Dendritic cell treated with granulocyte-macrophage colony-stimulating factor and Interleukin-4, amounts not matched to agents 40 ng/mL and 50 ng/mL, for 4 days (primary cell): ENCODE results near the gene PLRG1.

Source experiments
- H3K27ac Mint-ChIP-seq: one replicate; pipeline ENCODE4 v1.8.0; 2022; ENCODE audit warnings: mild to moderate bottlenecking, mixed read lengths
- H3K27me3 Mint-ChIP-seq: one replicate; pipeline ENCODE4 v1.8.0; 2022; ENCODE audit warnings: mild to moderate bottlenecking, mixed read lengths
- H3K36me3 Mint-ChIP-seq: one replicate; pipeline ENCODE4 v1.8.0; 2022; ENCODE audit warnings: low read depth, mixed read lengths
- H3K4me1 Mint-ChIP-seq: one replicate; pipeline ENCODE4 v1.8.0; 2022; ENCODE audit warnings: low read depth, mixed read lengths
- H3K4me3 Mint-ChIP-seq: one replicate; pipeline ENCODE4 v1.8.0; 2022; ENCODE audit warnings: mild to moderate bottlenecking, moderate library complexity, mixed read lengths
- H3K9me3 Mint-ChIP-seq: one replicate; pipeline ENCODE4 v1.8.0; 2022; ENCODE audit warnings: mixed read lengths
- intact Hi-C: fragments of 100-400 bp; cut with micrococcal nuclease; formaldehyde crosslinking; loops from one replicate; pipeline ENCODE4 v1.15.0; 2022

Gene PLRG1

DNA sequence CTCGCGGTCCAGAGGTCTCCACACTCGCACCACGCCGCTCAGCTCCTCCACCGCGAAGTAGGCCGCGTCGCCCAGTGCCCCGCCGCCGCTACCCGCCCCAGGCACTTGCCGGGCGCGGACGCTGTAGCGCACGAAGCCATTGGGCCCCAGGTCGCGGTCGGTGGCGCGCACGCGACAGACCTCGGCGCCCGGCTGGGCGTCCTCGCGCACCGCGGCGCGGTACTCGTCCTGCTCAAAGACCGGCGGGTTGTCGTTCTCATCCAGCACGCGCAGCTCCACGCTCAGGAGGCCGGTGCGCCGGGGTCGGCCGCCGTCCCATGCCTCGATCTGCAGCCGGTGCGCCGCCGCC lies 60.0 kb downstream of the PLRG1 start:
- no peaks in the 10 kb centered on the region for H3K36me3 Mint-ChIP-seq
- no peak overlapping the region for H3K4me3 Mint-ChIP-seq
- H3K4me1 Mint-ChIP-seq = peaks cover 29% of the 10 kb centered on the region
- H3K9me3 Mint-ChIP-seq = no peaks in the 10 kb centered on the region
- no peak overlapping the region for H3K27ac Mint-ChIP-seq
- intact Hi-C loops = no loop called here
- peaks cover 64% of the 10 kb centered on the region for H3K27me3 Mint-ChIP-seq

DNA sequence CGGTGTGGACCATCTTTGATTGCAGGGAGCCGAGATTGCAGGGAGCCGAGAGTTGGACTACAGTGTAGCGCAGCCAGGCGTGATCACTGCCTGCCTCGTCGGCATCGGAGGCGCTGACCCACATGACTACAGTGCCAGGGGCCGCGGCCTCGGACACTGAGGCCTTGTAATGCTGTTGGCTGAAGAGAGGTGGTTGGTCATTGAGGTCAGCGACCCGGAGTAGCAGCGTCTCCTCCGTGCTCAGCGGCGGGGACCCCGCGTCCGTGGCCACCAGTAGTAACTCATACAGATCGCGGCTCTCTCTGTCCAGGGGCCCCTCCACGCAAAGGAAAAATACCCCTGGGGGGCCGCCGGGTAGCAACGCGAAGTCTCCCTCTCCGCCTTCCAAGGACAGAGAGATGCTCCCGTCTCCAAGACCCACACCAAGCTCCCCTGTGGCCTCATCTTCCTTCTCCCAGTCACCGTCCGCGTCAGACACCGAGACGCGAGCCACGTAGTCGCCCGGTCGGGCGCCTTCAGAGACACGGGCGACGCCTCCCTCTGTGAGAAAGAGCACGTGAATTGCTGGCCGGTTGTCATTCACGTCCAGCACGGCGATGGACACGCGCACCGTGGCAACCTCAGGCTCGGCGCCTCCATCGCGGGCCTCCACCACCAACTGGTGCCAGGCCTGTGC lies 60.5 kb downstream of the PLRG1 start:
- intact Hi-C loops = no loop called here
- no peak overlapping the region for H3K4me3 Mint-ChIP-seq

DNA sequence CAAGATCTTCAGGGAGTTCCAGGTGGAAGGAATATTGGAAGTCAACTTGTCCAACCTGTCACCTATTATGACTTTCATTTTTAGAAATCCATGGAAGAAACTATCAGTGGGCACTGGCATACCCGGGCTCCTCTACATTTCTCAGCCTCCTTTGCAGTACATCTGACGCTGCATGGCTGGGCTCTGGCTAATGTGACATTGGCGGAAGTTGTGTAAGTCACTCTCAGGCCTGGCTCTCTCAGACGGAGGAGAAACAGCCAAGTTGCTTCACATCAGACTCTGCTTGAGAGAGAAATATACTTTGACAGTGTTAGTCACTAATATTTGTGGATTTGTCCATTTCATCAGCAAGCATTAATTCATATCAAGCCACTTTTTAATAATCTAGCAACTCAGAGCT lies 63.1 kb downstream of the PLRG1 start:
- Mint-ChIP-seq H3K27me3 (peaks cover 43% of the 10 kb centered on the region), H3K4me3 (no peak overlapping the region), H3K9me3 (no peaks in the 10 kb centered on the region), H3K27ac (no peak overlapping the region), H3K36me3 (no peaks in the 10 kb centered on the region), H3K4me1 (peaks cover 24% of the 10 kb centered on the region)
- intact Hi-C loops = no loop called here

More for the DNA sequence above, 60.5 kb downstream of the PLRG1 start:
- Mint-ChIP-seq H3K36me3 (no peaks in the 10 kb centered on the region), H3K9me3 (no peaks in the 10 kb centered on the region), H3K27me3 (peaks cover 64% of the 10 kb centered on the region), H3K27ac (no peak overlapping the region), H3K4me1 (peaks cover 29% of the 10 kb centered on the region)

DNA sequence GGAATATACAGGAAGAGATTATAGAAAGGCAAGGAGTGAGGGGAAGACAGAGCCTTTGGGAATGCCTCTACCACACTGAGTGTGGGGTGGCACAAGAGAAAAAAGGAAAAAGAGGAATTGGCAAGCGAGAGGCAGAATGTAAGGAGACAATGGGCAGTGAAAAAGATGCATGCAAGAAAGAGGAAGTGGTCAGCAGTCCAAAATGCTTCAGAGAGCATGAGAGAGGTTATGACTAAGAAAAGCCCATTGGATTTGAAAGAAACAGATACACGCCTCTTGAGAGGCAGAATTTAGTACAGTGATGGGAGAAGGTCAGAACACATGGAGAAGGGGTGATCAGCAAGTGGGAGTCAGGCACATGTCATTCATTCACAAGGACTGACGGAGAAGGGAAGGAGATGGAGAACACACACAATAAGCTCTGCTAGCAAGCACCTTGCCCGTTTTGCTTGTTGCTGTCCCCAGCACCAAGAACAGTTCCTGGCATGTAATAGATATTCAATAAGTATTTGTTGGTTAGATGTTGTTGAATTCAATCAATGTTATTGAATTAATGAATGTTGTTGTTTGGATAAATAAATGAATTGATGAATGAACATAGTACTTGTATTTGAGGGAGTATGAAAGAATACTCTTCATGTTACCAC lies 65.0 kb downstream of the PLRG1 start:
- Mint-ChIP-seq H3K27me3 (peaks cover 24% of the 10 kb centered on the region), H3K9me3 (no peaks in the 10 kb centered on the region), H3K4me1 (peaks cover 5% of the 10 kb centered on the region), H3K36me3 (no peaks in the 10 kb centered on the region), H3K27ac (no peak overlapping the region), H3K4me3 (no peak overlapping the region)
- intact Hi-C loops = no loop called here
